HG03103 (cell line): ENCODE data around the gene FRY.
A peak's percentile ranks its signal among the peaks of the same experiment; 100 is the strongest.

Experiments
- ATAC-seq: cut with Tn5 transposase; IDR thresholded peaks from one replicate; pipeline ENCODE4 v1.9.1; 2021; ENCODE audit warnings: low read depth; ENCODE audit not compliant: unreplicated experiment

FRY gene

GRCh38 chr13:32016119-32016518 lies 15.5 kb upstream of the FRY start:
- ATAC-seq: no peak

DNA sequence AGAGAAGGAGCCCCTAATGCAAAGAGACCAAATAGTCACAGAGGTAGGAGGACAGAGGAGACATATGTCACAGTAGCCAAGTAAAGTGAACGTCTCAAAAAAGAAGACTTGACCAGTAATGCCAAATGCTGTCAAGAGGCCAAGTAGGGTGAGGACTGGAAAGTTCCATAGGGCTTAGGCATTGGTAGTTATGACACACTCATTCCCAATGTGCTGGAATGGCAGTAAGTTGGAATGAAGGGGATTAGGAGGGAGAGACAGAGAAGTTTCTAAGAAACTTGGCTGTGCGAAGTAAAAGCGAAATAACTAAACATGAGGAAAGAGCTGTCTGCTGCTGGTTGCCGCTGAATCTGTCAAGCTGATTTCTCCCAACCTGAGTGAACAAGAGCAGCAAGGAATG lies 14.9 kb upstream of the FRY start:
- ATAC-seq: no peak

GRCh38 chr13:32017474-32017873 lies 14.1 kb upstream of the FRY start:
- no peak for ATAC-seq

GRCh38 chr13:32019612-32020233 lies 11.9 kb upstream of the FRY start:
- ATAC-seq: peak; percentile 68

GRCh38 chr13:32021785-32022184 lies 9.8 kb upstream of the FRY start:
- no peak for ATAC-seq

DNA sequence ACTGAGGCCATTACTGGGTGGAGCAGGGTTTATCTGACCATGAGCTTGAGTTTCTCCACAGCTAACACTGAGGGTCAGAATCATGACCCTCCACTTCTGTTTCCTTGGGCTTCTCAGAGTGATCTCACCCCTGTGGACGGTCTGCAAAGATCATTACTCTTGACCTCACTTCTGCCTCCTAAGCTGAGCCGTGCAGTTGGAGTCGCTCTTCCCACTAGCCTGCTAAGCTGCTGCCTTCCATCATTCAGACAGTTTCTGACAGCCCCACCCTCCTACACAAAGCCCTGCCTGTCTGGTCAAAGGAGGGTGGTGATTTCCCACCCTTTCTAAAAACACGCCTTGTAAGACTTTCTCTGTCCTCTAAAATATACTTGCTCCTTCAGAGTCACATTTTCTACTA lies 9.3 kb upstream of the FRY start:
- no peak for ATAC-seq

- no peak for ATAC-seq
Measured at GRCh38 chr13:32023096-32023495, 8.5 kb upstream of the FRY start.

GRCh38 chr13:32023698-32024097 lies 7.9 kb upstream of the FRY start:
- ATAC-seq: no peak

DNA sequence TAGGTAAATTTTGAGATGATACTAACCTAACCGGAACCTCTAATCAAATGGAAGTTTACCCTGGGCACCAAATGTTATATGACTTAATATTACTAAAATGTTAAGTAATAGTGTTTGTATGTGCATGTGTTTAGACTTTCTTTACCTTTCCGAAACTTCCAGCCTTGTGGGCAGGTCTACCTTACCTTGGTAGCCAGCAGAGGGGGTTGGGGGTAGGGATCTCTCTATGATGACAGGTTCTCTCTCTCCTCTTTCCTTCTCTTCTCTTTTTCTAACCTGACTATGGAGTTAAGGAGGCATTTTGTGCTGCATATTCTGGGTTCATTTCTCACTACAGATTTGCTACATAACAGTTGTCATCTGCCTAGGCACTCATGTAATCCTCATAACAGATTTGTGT lies 6.8 kb upstream of the FRY start:
- no peak for ATAC-seq

GRCh38 chr13:32025730-32026129 lies 5.8 kb upstream of the FRY start:
- no peak for ATAC-seq

GRCh38 chr13:32026623-32027022 lies 5.0 kb upstream of the FRY start:
- no peak for ATAC-seq

GRCh38 chr13:32028711-32029110 lies 2.9 kb upstream of the FRY start:
- no peak for ATAC-seq

DNA sequence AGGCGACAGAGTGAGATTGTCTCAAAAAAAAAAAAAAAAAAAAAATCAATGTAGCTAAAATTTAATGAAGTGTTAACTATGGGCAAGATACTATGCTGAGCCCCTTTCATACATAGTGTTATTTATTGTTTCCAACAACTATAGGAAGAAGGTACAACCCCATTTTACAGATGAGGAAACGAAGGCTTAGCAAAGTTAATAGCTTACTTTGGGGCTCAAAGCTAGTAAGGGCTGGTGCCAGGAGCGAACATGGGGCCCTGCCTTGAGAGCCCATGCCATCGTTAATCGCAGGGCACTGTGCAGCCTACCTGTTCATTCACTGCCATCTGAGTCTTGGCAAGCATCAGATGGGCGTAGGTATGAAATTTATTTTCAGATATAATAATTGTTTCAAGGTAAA lies 1.9 kb upstream of the FRY start:
- ATAC-seq: no peak

DNA sequence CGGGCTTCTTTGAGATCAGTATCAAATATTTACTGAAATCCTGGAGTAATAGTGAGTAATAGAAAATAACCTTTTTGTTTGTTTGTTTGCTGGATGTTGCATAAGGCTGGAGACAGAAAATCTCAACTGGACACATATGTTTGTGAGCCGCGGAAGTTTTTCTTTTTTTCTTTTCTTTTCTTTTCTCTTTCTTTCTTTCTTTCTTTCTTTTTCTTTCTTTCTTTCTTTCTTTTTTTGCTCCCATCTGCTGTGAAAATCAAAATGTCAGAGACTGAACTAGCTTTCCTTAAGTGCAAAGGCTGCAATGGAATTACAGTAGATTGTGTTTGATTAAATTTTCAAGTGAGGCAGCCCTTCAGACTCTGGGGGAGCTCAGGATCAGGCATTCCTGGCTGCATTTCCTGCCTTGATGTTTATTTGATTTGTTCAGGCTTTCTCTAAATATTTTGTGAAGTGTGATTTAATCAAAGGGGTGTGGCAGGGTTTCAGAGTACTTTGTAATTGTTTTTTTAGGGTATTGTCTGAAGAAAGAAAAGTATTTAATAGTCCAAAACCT lies 319 bp downstream of the FRY start:
- no peak for ATAC-seq

DNA sequence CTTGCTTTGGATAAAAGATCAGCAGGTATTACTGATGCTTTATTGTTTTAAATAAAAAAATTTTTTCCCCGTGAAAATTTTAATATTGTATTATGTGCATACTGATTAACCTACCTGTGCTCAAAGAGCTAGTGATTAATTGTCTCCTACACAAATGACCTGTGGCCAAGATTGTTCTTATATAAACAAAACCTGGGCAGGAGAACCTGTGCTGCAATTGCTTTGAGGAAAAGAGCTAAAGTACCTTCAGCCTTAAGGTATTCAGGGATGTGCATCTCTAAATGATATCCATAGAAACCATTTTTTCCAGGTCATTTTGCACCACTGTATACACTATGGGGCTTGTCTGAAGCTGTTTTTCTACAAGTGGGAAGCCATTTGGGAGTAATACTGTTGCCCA lies 1.2 kb downstream of the FRY start:
- ATAC-seq: no peak

GRCh38 chr13:32033744-32034143 lies 2.2 kb downstream of the FRY start:
- no peak for ATAC-seq

DNA sequence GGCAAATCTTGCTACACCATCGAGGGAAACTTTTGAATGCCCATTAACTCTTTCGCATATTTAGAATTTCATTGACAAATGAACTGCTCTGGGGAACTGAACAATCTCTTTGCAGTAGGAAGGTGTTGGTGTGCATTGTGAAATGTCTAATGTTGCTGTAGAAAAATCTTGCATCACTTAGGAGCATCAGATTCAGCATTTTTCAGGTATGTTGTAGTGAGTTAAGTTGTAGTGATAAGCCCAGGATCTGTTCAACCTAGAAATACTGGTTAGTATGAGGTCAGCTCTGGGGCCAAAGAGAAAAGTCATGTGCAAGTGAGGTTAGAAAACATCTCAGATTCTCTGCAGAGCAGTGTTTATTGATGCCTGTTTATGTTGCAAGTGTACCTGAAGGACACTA lies 4.1 kb downstream of the FRY start:
- ATAC-seq: no peak

DNA sequence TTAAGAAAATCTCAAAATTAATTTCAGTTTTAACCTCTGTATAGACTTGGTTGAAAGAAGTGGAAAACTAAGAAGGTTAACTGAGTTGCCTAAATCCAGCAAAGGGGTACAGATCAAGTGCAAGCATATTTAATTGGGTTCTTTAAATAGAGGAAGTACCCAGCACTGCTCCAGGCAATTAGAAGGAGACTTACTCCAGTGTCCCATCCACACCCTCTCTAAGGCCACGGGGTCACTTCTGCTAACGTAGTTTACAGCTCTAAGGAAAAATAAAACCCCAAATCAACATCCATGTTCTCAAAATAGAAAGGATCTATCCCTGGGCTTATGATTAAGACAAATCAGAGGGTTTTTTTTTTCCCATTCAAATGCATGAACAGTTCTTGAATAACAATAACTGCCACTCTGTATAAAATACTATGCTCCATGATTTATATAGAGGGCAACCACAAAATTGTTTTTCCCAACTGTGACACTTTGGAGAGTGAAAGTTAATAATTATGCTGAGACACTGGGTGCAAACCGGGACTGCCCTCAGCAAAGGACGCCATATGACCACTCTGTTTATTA lies 4.6 kb downstream of the FRY start:
- ATAC-seq: no peak

GRCh38 chr13:32036757-32037156 lies 5.2 kb downstream of the FRY start:
- no peak for ATAC-seq

DNA sequence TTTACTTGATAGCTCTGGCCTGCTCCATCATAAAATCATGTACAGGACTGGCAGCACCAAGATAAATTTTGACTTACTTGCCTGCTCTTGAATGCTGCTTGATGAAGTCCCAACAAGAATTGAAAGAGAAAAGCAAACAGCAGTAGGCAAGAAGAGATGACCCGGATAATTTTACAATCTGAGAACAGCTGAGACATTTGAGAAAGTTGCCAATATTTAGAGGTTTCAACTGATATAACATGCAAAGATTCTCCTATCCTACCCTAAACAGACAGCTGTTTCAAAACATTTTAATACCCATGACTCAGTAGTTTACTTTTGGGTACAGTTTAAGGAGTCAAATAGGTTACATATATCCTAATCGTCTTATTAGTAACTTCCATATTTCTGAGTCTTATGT lies 5.9 kb downstream of the FRY start:
- ATAC-seq: no peak

DNA sequence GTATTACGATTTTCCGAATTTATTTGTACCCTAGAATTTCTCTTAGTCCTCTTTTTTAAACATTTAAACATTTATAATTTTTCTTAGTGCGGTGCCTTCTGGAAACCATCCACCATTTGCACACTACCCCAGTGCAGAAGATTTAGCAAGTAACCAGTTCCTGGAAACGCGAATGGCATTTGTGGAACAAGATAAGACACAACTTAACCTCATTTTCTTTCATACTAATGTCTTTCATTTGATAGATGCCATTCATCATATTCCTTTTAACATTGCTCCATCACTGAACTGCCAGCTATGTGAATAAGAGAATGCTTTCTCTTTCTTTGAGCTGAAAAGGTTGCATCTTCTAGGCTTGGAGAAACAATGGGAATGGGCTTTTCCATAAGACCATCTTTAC lies 6.8 kb downstream of the FRY start:
- no peak for ATAC-seq

- no peak for ATAC-seq
Measured at GRCh38 chr13:32039056-32039455, 7.5 kb downstream of the FRY start.

DNA sequence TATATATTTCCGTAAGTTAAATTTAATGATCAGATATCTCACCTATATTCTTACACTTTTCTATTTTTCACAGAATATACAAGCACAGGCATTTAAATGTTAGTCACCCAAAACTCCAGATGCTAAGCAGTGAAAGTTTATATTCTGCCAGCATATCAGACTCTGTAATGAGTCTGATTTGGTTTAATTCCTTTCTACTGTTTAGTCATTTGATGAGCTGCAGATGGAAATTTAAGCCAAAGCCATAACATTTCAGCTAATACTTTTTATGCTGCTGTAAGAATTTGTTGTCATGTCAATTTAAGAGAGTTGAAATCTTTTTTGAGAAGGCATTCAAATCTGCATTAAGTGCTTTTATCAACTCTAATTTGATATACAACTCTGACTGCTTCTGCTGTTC lies 8.0 kb downstream of the FRY start:
- no peak for ATAC-seq
